ES-I3 (cell line): ENCODE results near the gene PLOD1.
"Not testable (repeated sequence)": the region's sequence is repeated elsewhere in the genome, so short reads cannot be mapped to it uniquely, and the experiment has no call there.

Experiments used
- H3K36me3 ChIP-seq: 2 replicates; pipeline ENCODE4 v1.6.1; 2013; ENCODE audit warnings: mild to moderate bottlenecking, low read length, control low read depth, moderate library complexity; ENCODE audit not compliant: insufficient read depth
- H3K4me1 ChIP-seq: 2 replicates; pipeline ENCODE4 v1.6.1; 2013; ENCODE audit warnings: mild to moderate bottlenecking, control low read depth, low read length; ENCODE audit not compliant: insufficient read depth
- H3K9ac ChIP-seq: 2 replicates; pipeline ENCODE4 v1.6.1; 2013; ENCODE audit warnings: low read depth, mild to moderate bottlenecking, low read length, moderate library complexity
- H3K9me3 ChIP-seq: 2 replicates; pipeline ENCODE4 v1.6.1; 2013; ENCODE audit warnings: mild to moderate bottlenecking, low read length, moderate library complexity; ENCODE audit not compliant: control insufficient read depth, insufficient read depth

The PLOD1 gene

DNA sequence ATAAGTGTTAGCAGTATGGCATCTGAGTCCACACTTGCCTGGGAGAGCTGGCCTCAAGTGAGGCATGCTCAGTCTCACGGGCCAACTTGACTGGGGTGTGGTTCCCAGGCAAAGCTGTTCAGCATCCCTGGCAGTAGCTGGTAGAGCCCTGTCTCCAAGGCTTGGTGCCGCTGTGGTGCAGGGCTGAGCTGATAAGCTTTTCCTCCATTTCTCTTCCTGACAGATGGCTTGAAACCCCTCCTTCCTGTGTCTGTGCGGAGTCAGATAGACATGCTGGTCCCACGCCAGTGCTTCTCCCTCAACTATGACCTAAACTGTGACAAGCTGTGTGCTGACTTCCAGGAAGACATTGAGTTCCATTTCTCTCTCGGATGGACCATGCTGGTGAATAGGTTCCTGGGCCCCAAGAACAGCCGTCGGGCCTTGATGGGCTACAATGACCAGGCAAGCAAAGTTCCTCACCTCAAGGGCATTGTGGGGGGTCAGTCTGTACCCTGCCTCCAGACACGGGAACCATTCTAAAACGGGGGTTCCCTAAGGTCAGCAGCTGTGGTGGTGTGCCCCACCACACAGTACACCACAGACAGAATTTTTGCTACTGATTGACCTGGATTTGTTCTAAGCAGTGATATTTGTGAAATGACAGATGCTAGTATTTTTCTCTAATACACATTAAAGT, 71.1 kb downstream of the PLOD1 start:
- no peaks in the 10 kb centered on the region for H3K9me3 ChIP-seq
- no peak overlapping the region for H3K9ac ChIP-seq
- H3K4me1 ChIP-seq: no peaks in the 10 kb centered on the region
- H3K36me3 ChIP-seq: peaks cover 59% of the 10 kb centered on the region

DNA sequence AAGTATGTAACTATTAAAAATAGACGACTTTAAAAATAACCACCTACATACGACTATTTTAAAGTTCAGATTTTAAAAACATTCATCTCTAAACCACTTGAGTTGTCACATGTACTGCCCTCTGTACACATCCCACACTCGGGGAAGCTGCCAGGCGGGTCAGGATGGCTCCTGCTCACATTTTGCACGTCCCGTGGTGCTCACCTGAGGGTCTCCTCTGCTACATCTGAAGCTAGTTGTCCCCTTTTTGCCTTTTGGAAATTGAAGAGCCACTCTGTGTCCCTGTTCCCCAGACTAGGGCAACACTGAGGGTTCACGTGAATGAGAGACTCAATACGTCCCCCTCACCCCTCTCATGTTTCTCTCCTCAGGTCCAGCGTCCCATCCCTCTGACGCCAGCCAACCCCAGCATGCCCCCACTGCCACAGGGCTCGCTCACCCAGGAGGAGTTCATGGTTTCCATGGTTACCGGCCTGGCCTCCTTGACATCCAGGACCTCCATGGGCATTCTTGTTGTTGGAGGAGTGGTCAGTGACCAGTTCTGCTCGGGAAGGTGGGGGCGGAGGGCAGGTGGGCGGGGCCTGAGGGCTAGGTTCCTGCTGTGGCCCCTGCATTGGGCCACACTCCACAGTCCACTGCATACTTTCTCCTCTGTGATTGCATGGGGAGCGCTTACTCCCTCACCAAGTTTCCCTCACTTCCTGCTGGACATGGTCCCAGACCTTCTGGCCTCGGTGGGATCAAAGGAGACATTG, 71.8 kb downstream of the PLOD1 start:
- no peak overlapping the region for H3K9ac ChIP-seq
- no peaks in the 10 kb centered on the region for H3K9me3 ChIP-seq
- H3K4me1 ChIP-seq: no peaks in the 10 kb centered on the region
- H3K36me3 ChIP-seq: peaks cover 59% of the 10 kb centered on the region

DNA sequence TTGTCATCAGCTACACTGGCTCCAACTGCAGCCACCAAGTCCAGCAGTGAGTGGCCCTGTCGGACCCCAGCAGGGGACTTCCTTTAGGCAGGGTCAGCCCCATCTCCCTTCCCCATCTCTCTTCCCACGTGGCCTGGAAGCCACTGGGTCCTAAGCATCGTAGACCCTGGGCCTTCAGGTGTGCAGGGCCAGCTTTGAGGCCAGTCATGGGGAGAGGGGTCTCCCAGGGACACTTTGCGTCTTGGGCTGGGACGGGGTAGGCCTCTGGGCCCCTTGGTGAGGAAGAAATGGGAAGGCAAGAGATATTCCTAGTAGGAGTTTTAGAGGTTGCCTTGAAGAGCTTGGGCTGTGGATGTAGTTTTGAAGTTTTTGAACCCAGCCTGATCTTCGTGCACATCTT, 72.7 kb downstream of the PLOD1 start:
- no peak overlapping the region for H3K9ac ChIP-seq
- H3K4me1 ChIP-seq: no peaks in the 10 kb centered on the region
- peaks cover 57% of the 10 kb centered on the region for H3K36me3 ChIP-seq
- no peaks in the 10 kb centered on the region for H3K9me3 ChIP-seq

DNA sequence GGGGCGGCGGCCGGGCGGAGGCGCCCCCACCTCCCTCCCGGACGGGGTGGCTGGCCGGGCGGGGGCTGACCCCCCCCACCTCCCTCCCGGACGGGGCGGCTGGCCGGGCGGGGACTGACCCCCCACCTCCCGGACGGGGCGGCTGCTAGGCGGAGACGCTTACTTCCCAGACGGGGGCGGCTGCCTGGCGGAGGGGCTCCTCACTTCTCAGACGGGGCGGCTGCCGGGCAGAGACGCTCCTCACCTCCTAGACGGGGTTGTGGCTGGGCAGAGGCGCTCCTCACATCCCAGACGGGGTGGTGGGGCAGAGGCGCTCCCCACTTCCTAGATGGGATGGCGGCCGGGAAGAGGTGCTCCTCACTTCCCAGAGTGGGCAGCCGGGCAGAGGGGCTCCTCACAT, 73.8 kb downstream of the PLOD1 start:
- peaks cover 58% of the 10 kb centered on the region for H3K36me3 ChIP-seq
- H3K9ac ChIP-seq, H3K4me1 ChIP-seq, H3K9me3 ChIP-seq: not testable (repeated sequence)

DNA sequence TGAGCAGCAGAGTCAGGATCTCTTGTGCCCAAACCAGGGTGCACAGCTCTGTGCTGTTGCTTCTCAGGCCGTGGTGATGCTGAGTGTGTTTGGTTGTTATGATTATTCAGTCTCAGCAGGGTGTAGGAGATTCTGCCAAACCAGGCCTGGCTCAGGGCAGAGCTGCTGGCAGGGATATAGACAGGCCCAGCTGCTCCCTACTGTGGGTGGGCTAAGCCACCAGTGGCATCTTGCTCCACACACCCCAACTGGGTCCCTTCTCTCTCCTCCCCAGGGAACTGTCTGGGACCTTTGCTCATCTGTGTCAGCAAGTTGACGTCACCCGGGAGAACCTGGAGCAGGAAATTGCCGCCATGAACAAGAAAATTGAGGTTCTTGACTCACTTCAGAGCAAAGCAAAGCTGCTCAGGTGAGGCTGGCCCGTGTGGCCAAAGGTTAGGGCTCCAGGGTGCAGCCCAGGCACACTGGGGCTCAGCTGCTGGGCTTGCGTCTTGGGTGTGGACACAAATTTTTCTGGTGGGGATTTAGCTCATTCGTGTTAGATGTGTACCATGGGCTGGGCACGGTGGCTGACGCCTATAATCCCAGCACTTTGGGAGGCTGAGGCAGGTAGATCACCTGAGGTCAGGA, 74.9 kb downstream of the PLOD1 start:
- H3K4me1 ChIP-seq: peaks cover 1% of the 10 kb centered on the region; the same call in 1 of the 2 replicates
- H3K9me3 ChIP-seq: no peaks in the 10 kb centered on the region
- peaks cover 49% of the 10 kb centered on the region for H3K36me3 ChIP-seq
- H3K9ac ChIP-seq: no peak overlapping the region

DNA sequence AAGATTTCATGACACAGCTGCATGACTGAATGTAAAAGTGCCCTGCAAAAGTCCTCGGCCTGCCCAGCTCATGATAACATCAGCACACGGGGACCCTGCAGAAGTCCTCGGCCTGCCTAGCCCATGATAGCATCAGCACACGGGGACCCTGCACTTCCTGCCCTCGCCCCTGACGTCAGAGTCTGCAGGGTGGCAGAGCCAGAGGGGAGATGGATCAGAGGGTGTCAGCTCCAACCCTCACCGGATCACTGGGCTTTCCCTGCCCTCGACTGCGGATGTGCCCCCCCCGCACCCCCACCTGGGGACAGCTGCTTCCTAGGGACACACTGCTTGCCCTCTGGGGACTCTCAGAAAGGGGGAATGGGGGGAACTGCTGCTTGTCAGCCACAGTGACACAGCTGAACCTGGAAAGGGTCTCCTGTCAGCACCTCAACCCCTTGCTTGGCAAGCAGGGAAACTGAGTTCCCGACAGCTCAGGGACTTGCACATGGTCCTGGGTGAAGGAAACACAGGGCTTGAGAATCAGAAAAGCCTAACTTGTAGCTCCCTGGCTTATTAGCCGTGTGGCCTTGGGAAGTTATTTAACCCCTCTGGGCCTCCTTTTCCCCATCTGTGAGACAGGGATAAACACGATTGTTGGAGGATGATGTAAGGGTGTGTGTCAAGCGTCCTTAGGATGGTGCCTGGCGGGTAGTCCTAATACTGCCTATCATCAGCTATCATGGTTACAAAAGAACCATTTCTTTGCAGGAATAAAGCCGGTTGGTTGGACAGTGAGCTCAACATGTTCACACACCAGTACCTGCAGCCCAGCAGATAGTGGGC, 76.4 kb downstream of the PLOD1 start:
- H3K9ac ChIP-seq: no peak overlapping the region
- H3K9me3 ChIP-seq: no peaks in the 10 kb centered on the region
- peaks cover 4% of the 10 kb centered on the region; the same call in 1 of the 2 replicates for H3K4me1 ChIP-seq
- peaks cover 35% of the 10 kb centered on the region for H3K36me3 ChIP-seq

DNA sequence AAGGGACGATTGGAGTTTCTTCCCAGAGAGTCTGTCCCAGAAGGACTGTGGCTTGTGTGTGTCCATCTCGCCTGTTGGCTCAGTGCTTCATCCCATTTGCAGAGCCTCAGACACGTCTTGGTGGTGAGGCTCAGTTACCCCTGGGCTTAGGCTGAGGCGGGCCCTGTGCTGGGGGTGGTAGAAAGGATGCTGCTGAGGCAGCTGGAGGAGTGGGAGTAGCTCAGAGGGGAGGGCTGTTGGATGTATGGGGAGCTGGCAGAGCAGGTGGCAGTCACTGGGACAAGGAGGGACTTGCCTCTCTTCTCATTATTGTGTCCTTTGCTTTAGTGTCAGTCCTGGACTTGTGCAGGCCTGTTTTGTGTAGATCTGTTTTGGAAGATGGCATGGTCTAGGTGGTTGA, 77.5 kb downstream of the PLOD1 start:
- Histone ChIP-seq H3K9me3 (no peaks in the 10 kb centered on the region), H3K9ac (no peak overlapping the region), H3K4me1 (peaks cover 4% of the 10 kb centered on the region; the same call in 1 of the 2 replicates), H3K36me3 (peaks cover 30% of the 10 kb centered on the region)

DNA sequence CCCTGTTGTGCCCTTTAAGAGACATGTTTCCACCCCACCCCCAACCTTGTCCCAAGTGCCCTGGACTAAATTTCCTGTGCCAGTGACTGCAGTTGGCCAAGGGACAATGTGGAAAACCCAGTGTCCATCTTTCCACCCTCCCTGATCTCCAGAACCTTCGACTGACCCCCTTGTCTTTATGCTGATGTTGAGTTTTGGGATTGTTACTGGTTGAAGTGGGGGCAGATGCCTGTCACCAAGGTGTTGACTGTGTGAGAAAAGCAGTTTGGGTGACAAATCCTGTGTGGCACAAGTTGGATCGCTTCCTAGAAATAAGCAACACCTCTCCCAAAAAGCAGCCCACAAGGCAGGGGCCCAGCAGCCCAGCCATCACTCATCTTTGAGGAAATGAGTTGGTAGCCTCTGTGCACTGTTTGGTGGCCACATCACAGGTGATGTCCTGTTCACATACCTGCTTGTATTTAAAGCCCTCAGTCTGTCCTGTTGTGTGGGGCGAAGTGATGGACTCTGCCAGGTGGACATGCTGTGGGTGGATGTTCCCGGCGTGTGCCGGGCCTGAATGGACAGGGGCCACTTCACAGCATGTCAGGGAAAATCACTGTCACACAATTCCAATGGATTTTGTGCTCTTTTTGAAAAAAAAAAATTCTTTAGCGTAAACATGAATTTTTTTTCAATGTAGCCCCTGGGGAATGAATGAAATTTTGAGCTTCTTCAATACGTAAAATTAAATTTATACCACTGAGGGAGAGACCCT, 78.2 kb downstream of the PLOD1 start:
- H3K36me3 ChIP-seq: peaks cover 24% of the 10 kb centered on the region
- H3K9me3 ChIP-seq: no peaks in the 10 kb centered on the region
- H3K9ac ChIP-seq: no peak overlapping the region
- H3K4me1 ChIP-seq: peaks cover 4% of the 10 kb centered on the region; the same call in 1 of the 2 replicates

DNA sequence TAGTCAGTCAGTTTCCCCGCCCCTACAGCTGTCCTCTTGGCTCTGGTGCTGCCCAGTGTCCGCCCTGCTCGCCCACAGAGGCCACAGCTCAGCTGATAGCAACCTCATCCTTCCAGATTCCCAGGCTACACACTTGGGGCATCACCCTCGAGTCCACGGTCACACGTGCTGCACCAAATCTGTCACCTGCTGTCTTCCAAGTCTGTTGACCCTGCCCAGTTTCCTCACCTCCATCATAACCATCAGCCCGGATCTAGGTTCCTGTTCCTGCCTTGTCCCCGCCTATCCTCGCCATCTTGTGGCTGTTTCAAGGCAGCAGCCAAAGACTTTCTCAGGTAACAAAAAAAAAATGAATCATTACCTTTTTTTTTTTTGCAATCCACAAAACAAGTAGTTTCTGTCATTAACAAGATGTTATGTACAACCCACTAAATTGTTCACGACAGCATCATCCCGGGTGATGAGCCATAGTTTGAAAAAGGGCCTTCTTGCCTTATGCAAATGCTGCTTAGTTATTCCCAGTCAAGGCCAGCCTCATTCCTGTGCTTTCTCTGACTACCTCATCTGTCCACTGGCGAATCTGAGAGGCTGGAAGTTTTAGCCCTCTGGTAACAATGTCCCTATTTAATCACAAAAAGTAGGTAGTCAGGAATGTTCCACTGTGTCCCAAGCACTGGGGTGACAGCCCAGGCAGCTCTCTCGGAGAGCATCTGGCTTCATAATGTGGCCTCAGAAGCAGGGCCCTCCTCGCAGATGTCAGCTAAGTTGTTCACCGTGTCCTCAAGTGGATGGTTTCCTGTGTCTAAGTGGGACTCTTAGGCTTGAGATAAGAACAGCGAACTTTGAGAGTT, 79.8 kb downstream of the PLOD1 start:
- no peak overlapping the region for H3K9ac ChIP-seq
- H3K36me3 ChIP-seq: peaks cover 21% of the 10 kb centered on the region
- H3K4me1 ChIP-seq: peaks cover 4% of the 10 kb centered on the region; the same call in 1 of the 2 replicates
- H3K9me3 ChIP-seq: no peaks in the 10 kb centered on the region

DNA sequence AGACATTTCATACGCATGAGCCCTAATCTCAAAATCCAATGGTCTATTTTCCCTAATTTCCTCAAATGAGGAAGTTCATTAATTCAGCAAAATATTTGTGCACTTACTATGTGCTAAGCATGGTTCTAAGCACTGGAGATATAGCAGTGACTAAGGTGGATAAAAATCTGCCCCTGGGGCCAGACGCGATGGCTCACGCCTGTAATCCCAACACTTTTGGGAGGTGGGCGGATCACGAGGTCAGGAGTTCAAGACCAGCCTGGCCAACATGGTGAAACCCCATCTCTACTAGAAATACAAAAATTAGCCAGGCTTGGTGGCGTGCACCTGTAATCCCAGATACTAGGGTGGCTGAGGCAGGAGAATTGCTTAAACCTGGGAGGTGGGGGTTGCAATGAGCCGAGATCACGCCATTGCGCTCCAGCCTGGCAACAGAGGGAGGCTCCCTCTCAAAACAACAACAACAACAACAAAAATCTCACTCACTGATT, 80.5 kb downstream of the PLOD1 start:
- Histone ChIP-seq H3K36me3 (peaks cover 14% of the 10 kb centered on the region), H3K4me1 (peaks cover 4% of the 10 kb centered on the region; the same call in 1 of the 2 replicates), H3K9me3 (no peaks in the 10 kb centered on the region), H3K9ac (no peak overlapping the region)

DNA sequence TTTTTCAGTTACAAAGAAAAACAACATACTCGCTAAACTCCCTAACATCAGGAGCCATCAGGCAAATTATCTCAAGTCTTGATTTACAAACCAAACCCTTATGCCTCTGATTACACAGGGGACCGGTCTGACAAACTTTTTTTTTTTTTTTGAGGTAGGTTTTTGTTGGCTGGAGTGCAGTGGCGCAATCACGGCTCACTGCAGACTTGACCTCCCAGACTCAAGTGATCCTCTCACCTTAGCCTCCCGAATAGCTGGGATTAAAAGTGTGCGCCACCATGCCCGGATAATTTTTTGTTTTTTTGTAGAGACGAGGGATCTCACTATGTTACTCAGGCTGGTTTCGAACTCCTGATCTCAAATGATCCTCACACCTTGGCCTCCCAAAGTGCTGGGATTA, 81.0 kb downstream of the PLOD1 start:
- Histone ChIP-seq H3K9me3 (no peaks in the 10 kb centered on the region), H3K9ac (no peak overlapping the region), H3K36me3 (peaks cover 12% of the 10 kb centered on the region), H3K4me1 (peaks cover 4% of the 10 kb centered on the region; the same call in 1 of the 2 replicates)

DNA sequence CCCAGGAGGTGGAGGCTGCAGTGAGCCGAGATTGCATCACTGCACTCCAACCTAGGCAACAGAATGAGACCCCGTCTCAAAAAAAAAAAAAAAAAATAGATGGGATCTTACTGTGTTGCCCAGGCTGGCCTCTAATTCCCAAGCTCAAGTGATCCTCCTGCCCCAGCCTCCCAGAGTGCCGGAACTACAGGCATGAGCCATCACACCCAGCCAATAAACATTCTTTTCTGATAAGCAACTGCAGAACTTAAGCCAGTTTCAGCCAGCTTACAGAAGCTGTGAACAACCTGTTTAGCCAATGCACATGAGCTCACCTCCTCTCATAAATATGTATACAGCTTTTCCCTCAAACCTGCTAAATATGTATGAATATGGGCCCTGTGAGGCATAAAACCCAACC, 81.7 kb downstream of the PLOD1 start:
- Histone ChIP-seq H3K4me1 (peaks cover 4% of the 10 kb centered on the region; the same call in 1 of the 2 replicates), H3K9me3 (no peaks in the 10 kb centered on the region), H3K9ac (no peak overlapping the region), H3K36me3 (peaks cover 12% of the 10 kb centered on the region)
